HG03342 (cell line): ENCODE measurements around the gene GIMAP4.
"Not testable (repeated sequence)": the region's sequence is repeated elsewhere in the genome, so short reads cannot be mapped to it uniquely, and the experiment has no call there.

Source experiments
- ATAC-seq: cut with Tn5 transposase; IDR thresholded peaks from one replicate; pipeline ENCODE4 v1.9.1; 2021; ENCODE audit warnings: mild to moderate bottlenecking, moderate library complexity; ENCODE audit not compliant: unreplicated experiment

The GIMAP4 gene

GRCh38 chr7:150567169-150567568 is at the start of gene GIMAP4:
TSS of gene GIMAP4 (plus strand) at chr7:150567390. CDS start at chr7:150569902, 2,512 bp downstream.
- no peak for ATAC-seq

DNA sequence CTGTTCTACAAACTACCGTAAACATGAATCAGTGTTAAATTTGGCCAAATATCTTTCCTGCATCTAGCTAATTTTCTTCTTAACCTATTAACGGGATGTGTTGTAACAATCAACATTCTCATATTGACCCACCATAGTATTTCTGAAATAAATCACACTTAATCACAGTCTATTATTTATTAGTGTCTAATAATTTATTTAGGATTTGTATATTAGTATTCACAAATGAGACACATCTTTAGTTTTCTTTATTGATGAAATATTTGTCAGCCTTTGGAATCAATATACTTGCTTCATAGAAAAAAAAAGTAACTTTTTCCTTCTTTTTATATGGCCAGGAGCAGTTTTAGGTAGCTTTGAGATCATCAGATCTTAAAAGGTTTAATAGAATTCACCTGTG is 47.9 kb upstream of the GIMAP4 start:
- no peak for ATAC-seq

GRCh38 chr7:150520145-150520544 is 47.0 kb upstream of the GIMAP4 start:
- ATAC-seq: no peak

GRCh38 chr7:150522931-150523330 is 44.3 kb upstream of the GIMAP4 start:
- ATAC-seq: not testable (repeated sequence)

DNA sequence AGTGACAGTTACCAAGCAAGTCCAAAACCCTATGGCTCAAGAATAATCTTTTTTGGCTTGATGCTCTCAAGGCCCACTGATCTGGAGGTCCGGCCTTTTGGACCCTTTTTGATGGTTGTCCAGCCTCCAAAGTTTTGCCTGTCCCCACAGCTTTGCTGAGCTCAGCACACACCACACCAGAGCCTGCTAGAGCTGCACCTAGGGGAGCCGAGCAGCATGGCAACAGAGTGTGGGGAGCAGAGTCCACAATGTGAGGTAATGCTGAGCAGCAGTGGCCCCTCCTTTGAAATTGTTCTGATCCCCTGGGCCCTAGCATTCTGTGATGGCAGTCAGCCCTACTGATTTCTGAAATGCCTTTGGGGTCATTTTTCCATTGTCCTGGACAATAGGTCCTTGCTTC is 43.2 kb upstream of the GIMAP4 start:
- no peak for ATAC-seq

- no peak for ATAC-seq
Measured at GRCh38 chr7:150531704-150532103, 35.5 kb upstream of the GIMAP4 start.

- ATAC-seq: no peak
Measured at GRCh38 chr7:150538259-150538658, 28.9 kb upstream of the GIMAP4 start.

GRCh38 chr7:150553163-150553562 is 14.0 kb upstream of the GIMAP4 start:
- ATAC-seq: no peak

DNA sequence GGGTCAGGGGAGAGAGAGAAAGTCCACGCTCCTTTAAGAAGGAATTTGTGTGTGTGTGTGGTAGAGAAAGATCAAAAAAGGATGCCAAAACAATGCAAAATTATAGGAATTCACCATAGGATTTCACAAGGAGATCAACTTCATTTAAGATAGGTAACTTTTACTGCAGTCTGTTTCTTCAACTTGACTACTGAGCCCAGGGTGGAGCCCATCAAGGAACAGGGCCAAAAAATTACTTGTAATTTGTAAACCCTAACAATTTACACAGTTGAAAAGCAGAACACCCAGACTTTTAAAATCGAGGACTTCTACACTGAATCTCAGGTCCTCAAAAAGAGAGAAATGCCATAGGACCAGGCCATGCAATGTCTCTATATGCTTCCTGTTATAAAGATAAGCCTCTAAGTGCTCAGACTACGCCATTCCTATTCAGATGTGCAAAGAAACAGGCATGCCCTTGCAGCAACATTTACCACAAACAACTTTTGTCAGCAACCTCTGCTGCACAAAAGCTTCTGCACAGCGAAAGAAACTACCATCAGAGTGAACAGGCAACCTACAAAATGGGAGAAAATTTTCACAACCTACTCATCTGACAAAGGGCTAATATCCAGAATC is 10.6 kb upstream of the GIMAP4 start:
- no peak for ATAC-seq

- no peak for ATAC-seq
Measured at GRCh38 chr7:150560486-150560885, 6.7 kb upstream of the GIMAP4 start.

DNA sequence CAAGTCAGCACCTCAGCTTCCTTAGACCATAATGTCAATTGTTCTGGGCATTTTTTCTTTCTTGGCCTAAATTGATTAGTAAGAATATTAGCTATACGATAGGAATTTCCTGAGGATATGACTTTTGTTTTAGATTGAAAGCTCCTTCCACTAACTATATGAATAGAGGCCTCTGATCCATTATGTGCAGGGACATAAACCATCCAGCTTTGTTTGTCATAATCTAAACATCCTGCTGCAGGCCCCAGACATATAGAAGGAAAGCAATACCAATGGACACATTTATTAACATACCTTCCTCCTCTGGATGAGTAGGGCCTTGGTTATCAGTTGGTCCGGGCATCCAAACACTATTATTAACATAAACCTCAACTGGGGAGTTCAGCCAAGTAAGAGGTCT is 4.3 kb upstream of the GIMAP4 start:
- ATAC-seq: no peak

GRCh38 chr7:150564006-150564405 is 3.2 kb upstream of the GIMAP4 start:
- ATAC-seq: no peak

DNA sequence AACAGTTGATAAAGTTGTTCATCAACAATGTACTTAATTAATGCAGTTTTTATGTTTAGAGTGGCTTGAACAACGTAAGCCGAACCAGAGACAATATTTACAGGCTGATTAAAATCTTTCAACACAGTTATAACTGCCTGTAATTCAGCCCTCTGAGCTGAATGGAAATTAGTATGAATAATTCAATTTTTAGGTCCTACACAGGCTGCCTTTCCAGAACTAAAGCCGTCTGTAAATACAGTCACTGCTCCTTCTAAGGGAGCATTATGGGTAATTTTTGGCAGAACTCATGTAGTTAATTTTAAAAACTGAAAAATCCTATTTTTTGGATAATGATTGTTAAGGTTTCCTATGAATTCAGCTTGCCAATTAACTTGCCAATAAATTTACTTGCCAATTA is 2.6 kb upstream of the GIMAP4 start:
- ATAC-seq: no peak

GRCh38 chr7:150565239-150565638 is 2.0 kb upstream of the GIMAP4 start:
- no peak for ATAC-seq

GRCh38 chr7:150566123-150566522 is 1.1 kb upstream of the GIMAP4 start:
- ATAC-seq: no peak

DNA sequence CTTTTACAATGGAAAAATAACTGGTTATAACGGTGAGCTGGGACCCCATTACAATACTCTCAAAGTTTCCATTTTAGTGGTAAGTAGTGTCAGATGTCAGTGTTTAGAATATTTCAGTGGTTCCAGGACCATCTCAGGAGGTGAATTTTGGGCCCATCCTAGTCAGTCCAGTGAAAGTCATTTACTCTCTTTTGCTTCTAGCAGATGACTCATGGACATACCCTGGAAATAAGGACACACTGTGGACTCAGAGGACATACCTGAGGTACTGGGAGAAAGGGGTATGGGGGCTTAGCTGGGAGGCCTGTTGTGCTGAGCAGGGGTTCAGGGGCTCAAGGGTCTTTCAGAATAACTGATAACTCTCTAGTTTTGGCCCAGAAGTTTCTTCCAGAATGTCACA is 618 bp upstream of the GIMAP4 start:
- ATAC-seq: no peak

- no peak for ATAC-seq
Measured at GRCh38 chr7:150567871-150568301, 696 bp downstream of the GIMAP4 start.

GRCh38 chr7:150568714-150569113 is 1.5 kb downstream of the GIMAP4 start:
- ATAC-seq: no peak

- ATAC-seq: no peak
Measured at GRCh38 chr7:150569245-150569955, 2.2 kb downstream of the GIMAP4 start.

GRCh38 chr7:150570556-150571465 is 3.6 kb downstream of the GIMAP4 start:
- ATAC-seq: no peak

GRCh38 chr7:150572496-150572895 is 5.3 kb downstream of the GIMAP4 start:
- no peak for ATAC-seq
